HepG2 (cell line): ENCODE measurements around the gene SPRR5. TPM values are rescaled to one million over a fixed set of nuclear protein-coding genes. Genes with fewer than 3 reads are reported as not detected.

Experiments
- ATAC-seq: fragments of 200-7000 bp; cut with Tn5 transposase; 3 replicates; pipeline ENCODE4 v1.9.1; 2020; ENCODE audit warnings: mild to moderate bottlenecking, moderate library complexity
- BruUV-seq: library from RNA; stranded (reverse); fragments of 400-500 nt; replicated peaks from 2 replicates; lab custom pipeline; 2021; lab: Mats Ljungman, UMichigan
- CTCF ChIA-PET: fragments of 300-600 bp; formaldehyde crosslinking; extraction: SDS; loops from one replicate; lab custom pipeline; 2021; ENCODE audit warnings: low total read pairs, inconsistent platforms, low intra/inter-chr PET ratio; lab: Yijun Ruan, JAX
- POLR2A ChIA-PET: fragments of 350-600 bp; sonication (Branson Sonifier 250); formaldehyde crosslinking; loops from one replicate; lab custom pipeline; 2020; ENCODE audit warnings: antibody characterized with exemption, inconsistent platforms; lab: Yijun Ruan, JAX
- DNase-seq: peaks from one replicate; pipeline ENCODE4 v3.0.0-alpha.2; 2015; ENCODE audit warnings: low spot score
- FAIRE-seq: peaks from 3 replicates; lab custom pipeline; 2011; peaks lifted over from hg19 to GRCh38; lab: Jason Lieb, UNC
- H2AFZ ChIP-seq: one replicate; pipeline ENCODE4 v1.6.1; 2011; ENCODE audit warnings: low read length, inconsistent platforms
- H3K27ac ChIP-seq: fragments of 300-600 bp; 3 replicates; pipeline ENCODE4 v1.8.0; 2011; ENCODE audit warnings: mixed run types, mild to moderate bottlenecking, mixed read lengths, low read length, inconsistent platforms; ENCODE audit not compliant: insufficient read depth; ENCODE audit errors: extremely low read length
- H3K27me3 ChIP-seq, 2 experiments: fragments of 200-600 bp in 1 of 2; 2 replicates in 1 of 2; 3 replicates in 1 of 2; pipeline versions ENCODE4 v1.6.0 to v1.8.0; 2011; ENCODE audit warnings: low read length in 2 of 2, mild to moderate bottlenecking in 2 of 2, moderate library complexity in 2 of 2, inconsistent platforms in 1 of 2; ENCODE audit not compliant: insufficient read depth in 2 of 2, control insufficient read depth in 1 of 2
- H3K36me3 ChIP-seq, 2 experiments: fragments of 200-600 bp in 1 of 2; replicated peaks in 1 of 2; 2 replicates in 1 of 2; 3 replicates in 1 of 2; pipeline versions ENCODE4 v1.5.1 to v1.8.0; 2011; ENCODE audit warnings: low read length in 2 of 2, inconsistent platforms in 1 of 2; ENCODE audit not compliant: insufficient read depth in 2 of 2, control insufficient read depth in 1 of 2
- H3K4me1 ChIP-seq: 2 replicates; pipeline ENCODE4 v1.5.1; 2012; ENCODE audit warnings: low read length, inconsistent platforms; ENCODE audit not compliant: insufficient read depth
- H3K4me2 ChIP-seq: 2 replicates; pipeline ENCODE4 v1.6.0; 2011; ENCODE audit warnings: low read depth, low read length, inconsistent platforms
- H3K4me3 ChIP-seq, 3 experiments: fragments of 200-600 bp in 1 of 3; sonication (generic), shearing (Covaris generic) in 1 of 3; replicated peaks in 1 of 3; 2 replicates each; pipeline ENCODE4 v1.5.1; 2011 to 2016; ENCODE audit warnings: low read length in 3 of 3, inconsistent platforms in 2 of 3, low read depth in 2 of 3, mild to moderate bottlenecking in 2 of 3, control low read depth in 1 of 3, mixed read lengths in 1 of 3; ENCODE audit not compliant: insufficient read depth in 1 of 3
- H3K79me2 ChIP-seq: one replicate; pipeline ENCODE4 v1.6.1; 2011; ENCODE audit warnings: low read length, inconsistent platforms; ENCODE audit not compliant: insufficient read depth
- H3K9ac ChIP-seq: 2 replicates; pipeline ENCODE4 v1.6.0; 2011; ENCODE audit warnings: mild to moderate bottlenecking, low read depth, low read length, inconsistent platforms; ENCODE audit not compliant: insufficient read depth
- H3K9me3 ChIP-seq: 2 replicates; pipeline ENCODE4 v1.5.1; 2012; ENCODE audit warnings: mild to moderate bottlenecking, low read length
- H4K20me1 ChIP-seq: 2 replicates; pipeline ENCODE4 v1.6.0; 2011; ENCODE audit warnings: inconsistent platforms, mild to moderate bottlenecking, low read length, moderate library complexity; ENCODE audit not compliant: insufficient read depth
- AHDC1 ChIP-seq: sonication (generic); formaldehyde crosslinking; IDR thresholded peaks from 2 replicates; pipeline ENCODE4 v1.5.1; 2020; ENCODE audit warnings: mild to moderate bottlenecking, missing genetic modification reagents, borderline replicate concordance
- DMTF1 ChIP-seq: sonication (generic); formaldehyde crosslinking; IDR thresholded peaks from 2 replicates; pipeline ENCODE4 v1.4.0; 2020; ENCODE audit warnings: mild to moderate bottlenecking, missing genetic modification reagents
- JUND ChIP-seq: sonication (generic); formaldehyde crosslinking; IDR thresholded peaks from 2 replicates; pipeline ENCODE4 v1.8.0; 2022; ENCODE audit warnings: mild to moderate bottlenecking, missing genetic modification reagents
- PRMT3 ChIP-seq: sonication (generic); formaldehyde crosslinking; IDR thresholded peaks from 2 replicates; pipeline ENCODE4 v1.8.1; 2022; ENCODE audit warnings: low read depth, mild to moderate bottlenecking, moderate library complexity, missing genetic modification reagents, borderline replicate concordance
- RFX3 ChIP-seq: IDR thresholded peaks from 2 replicates; pipeline ENCODE4 v1.6.1; 2016; ENCODE audit warnings: missing biosample characterization, missing genetic modification reagents
- SMAD9 ChIP-seq: sonication (generic); formaldehyde crosslinking; IDR thresholded peaks from 2 replicates; pipeline ENCODE4 v1.5.1; 2020; ENCODE audit warnings: mild to moderate bottlenecking, missing genetic modification reagents
- ZNF160 ChIP-seq: sonication (generic); formaldehyde crosslinking; IDR thresholded peaks from 2 replicates; pipeline ENCODE4 v1.8.0; 2022; ENCODE audit warnings: mild to moderate bottlenecking, inconsistent platforms, missing genetic modification reagents
- WGBS: methylation state at CpG from one replicate; pipeline ENCODE4 v1.1.6; 2017; ENCODE audit warnings: low lambda C conversion rate; 5-methylcytosine and 5-hydroxymethylcytosine counted together
- in situ Hi-C: cut with HindIII; loops from 2 replicates; pipeline ENCODE4 v1.10.0; 2017; ENCODE audit warnings: low pct_unique_long_range_greater_than_20kb; ENCODE audit not compliant: extremely low pct_ligation_motif_present
- intact Hi-C: fragments of 100-400 bp; cut with micrococcal nuclease; formaldehyde crosslinking; loops from one replicate; pipeline ENCODE4 v1.10.0; 2022; ENCODE audit not compliant: unreplicated experiment
- polyA plus RNA-seq, 8 experiments: library from polyadenylated mRNA; depleted of rRNA in 3 of 8; stranded (reverse) in 7 of 8; unstranded in 1 of 8; fragments of >200 nt; fragmentation: Illumina TruSeq in 4 of 8; extraction: Trizol in 4 of 8; gene quantifications; 2 replicates each; pipeline versions ENCODE4 v1.2.1 to v1.2.3, GENCODE V29; 2011 to 2016; ENCODE audit warnings: low read depth in 4 of 8, missing spikeins in 1 of 8, mixed read lengths in 1 of 8; ENCODE audit not compliant: insufficient read depth in 1 of 8
- total RNA-seq, 5 experiments: library from RNA; depleted of rRNA; stranded (reverse); fragments of >200 nt; fragmentation: Illumina TruSeq; extraction: Trizol; gene quantifications; 2 replicates each; pipeline ENCODE4 v1.2.3, GENCODE V29; 2016; ENCODE audit warnings: low read depth in 1 of 5
- TF ChIP-seq, protein P1 (sequence below): sonication (generic); formaldehyde crosslinking; IDR thresholded peaks from 2 replicates; pipeline ENCODE4 v1.5.0; 2020; ENCODE audit warnings: missing genetic modification reagents

The SPRR5 gene
- total and polyA plus RNA-seq, 2 of the 13 experiments (the other 11 are each of a cell fraction or from before 2014, with no cell fraction given) = not detected

GRCh38 chr1:152957561-152957960 is 10.6 kb downstream of the SPRR5 start:
- no peaks in the 10 kb centered on the region for H3K36me3 ChIP-seq
- H3K4me1 ChIP-seq = no peaks in the 10 kb centered on the region
- peaks cover 0 to 14% of the 10 kb centered on the region in 2 experiments; a peak in 1 of 5 replicates for H3K27me3 ChIP-seq
- in situ Hi-C loops = no loop called here
- H3K27ac ChIP-seq = no peak overlapping the region
- no peak overlapping the region for H3K9ac ChIP-seq
- FAIRE-seq (no peak), ATAC-seq (no peak), DNase-seq (no peak)
- H2AFZ ChIP-seq = no peak overlapping the region
- ChIA-PET POLR2A (no interaction called here), CTCF (no interaction called here)
- intact Hi-C loops = loop anchor here (10.0 kb wide), 1 partner anchor 63 kb away; no protein-coding TSS in a partner anchor
- no TSS peak for BruUV-seq
- no peak overlapping the region for H3K4me3 ChIP-seq
- H3K9me3 ChIP-seq = no peaks in the 10 kb centered on the region
- H4K20me1 ChIP-seq = no peaks in the 10 kb centered on the region
- 3% methylated on average over 3 of the region's 3 CpGs for WGBS
- TF ChIP-seq ZNF160 (CRISPR knock-in tag) = no peak
- TF ChIP-seq PRMT3 (CRISPR knock-in tag) = no peak
- no peak for TF ChIP-seq SMAD9 (CRISPR knock-in tag)
- no peak for TF ChIP-seq DMTF1
- TF ChIP-seq RFX3 (CRISPR knock-in tag) = no peak
- TF ChIP-seq AHDC1 (CRISPR knock-in tag) = no peak
- TF ChIP-seq, protein P1, sequence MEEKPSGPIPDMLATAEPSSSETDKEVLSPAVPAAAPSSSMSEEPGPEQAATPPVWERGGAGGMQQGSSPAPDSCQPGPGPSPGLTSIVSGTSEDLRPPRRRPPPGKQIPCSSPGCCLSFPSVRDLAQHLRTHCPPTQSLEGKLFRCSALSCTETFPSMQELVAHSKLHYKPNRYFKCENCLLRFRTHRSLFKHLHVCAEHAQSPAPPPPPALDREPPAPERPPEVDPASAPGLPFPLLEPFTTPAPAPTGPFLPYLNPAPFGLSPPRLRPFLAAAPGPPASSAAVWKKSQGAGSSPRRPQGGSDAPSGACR = no peak
- no peak for TF ChIP-seq JUND (CRISPR knock-in tag)
- H3K4me2 ChIP-seq = no peak overlapping the region
- no peaks in the 10 kb centered on the region for H3K79me2 ChIP-seq
